Transverse colon (tissue), 4 donors: ENCODE measurements around the gene ANAPC16.

Experiments used
- EP300 ChIP-seq: sonication (generic); formaldehyde crosslinking; IDR thresholded peaks from one replicate; pipeline ENCODE4 v1.6.1; 2017; ENCODE audit warnings: antibody characterized with exemption, low read depth
- POLR2A ChIP-seq: fragments of 450-650 bp; IDR thresholded peaks from one replicate; pipeline ENCODE4 v1.6.1; 2016; ENCODE audit warnings: antibody characterized with exemption, mild to moderate bottlenecking, moderate library complexity
- POLR2AphosphoS5 ChIP-seq, 3 donors: sonication (generic); formaldehyde crosslinking; IDR thresholded peaks; one replicate each; pipeline ENCODE4 v1.6.1; 2016; ENCODE audit warnings: antibody characterized with exemption in 3 of 3
- TF ChIP-seq, protein P1 (sequence below), 5 experiments: fragments of 200-600 bp in 3 of 5; fragments of 450-650 bp in 2 of 5; sonication (generic) in 3 of 5; IDR thresholded peaks; 1 replicate in 2 of 5; 2 replicates in 3 of 5; pipeline ENCODE4 v1.5.1; 2016 to 2017; ENCODE audit warnings: antibody characterized with exemption in 5 of 5, inconsistent platforms in 3 of 5, mild to moderate bottlenecking in 2 of 5, moderate library complexity in 1 of 5

GRCh38 chr10:72260239-72260975 is 44.6 kb downstream of the ANAPC16 start:
- TF ChIP-seq, protein P1, sequence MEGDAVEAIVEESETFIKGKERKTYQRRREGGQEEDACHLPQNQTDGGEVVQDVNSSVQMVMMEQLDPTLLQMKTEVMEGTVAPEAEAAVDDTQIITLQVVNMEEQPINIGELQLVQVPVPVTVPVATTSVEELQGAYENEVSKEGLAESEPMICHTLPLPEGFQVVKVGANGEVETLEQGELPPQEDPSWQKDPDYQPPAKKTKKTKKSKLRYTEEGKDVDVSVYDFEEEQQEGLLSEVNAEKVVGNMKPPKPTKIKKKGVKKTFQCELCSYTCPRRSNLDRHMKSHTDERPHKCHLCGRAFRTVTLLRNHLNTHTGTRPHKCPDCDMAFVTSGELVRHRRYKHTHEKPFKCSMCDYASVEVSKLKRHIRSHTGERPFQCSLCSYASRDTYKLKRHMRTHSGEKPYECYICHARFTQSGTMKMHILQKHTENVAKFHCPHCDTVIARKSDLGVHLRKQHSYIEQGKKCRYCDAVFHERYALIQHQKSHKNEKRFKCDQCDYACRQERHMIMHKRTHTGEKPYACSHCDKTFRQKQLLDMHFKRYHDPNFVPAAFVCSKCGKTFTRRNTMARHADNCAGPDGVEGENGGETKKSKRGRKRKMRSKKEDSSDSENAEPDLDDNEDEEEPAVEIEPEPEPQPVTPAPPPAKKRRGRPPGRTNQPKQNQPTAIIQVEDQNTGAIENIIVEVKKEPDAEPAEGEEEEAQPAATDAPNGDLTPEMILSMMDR (IDR thresholded peaks at IDR 0.05), result no peak
- no peak for TF ChIP-seq POLR2A
- TF ChIP-seq EP300, result no peak
- peak in 1 of 3 donors; percentile 30 for TF ChIP-seq POLR2AphosphoS5 (IDR thresholded peaks at IDR 0.05)
